ELR (cell line): ENCODE data around the gene PTGES.
A peak's percentile ranks its signal among the peaks of the same experiment; 100 is the strongest.
"Not testable (repeated sequence)": the region's sequence is repeated elsewhere in the genome, so short reads cannot be mapped to it uniquely, and the experiment has no call there.

Experiments
- DNase-seq: peaks from one replicate; pipeline ENCODE4 v3.0.0-alpha.2; 2015; ENCODE audit warnings: low read depth

PTGES gene

DNA sequence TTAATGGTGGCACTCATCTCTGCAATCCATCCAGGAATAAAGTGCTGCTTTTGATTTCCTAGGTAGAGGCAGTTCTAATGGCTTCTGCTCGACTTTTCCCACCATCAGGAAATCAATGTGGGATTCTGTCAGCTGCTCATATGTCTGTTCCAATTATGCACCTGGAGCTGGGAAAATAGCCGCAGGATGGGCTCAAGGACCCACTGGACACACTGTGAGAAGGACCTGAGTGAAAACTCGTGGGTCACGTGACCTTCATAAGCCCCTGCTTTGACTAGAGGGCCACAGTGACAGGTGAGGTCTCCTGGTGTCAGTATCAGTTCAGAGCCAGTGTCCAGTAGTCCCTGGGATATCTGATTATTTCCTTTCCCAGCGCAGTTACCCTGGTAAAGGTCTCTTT is 17.9 kb upstream of the PTGES start:
- DNase-seq = no peak

DNA sequence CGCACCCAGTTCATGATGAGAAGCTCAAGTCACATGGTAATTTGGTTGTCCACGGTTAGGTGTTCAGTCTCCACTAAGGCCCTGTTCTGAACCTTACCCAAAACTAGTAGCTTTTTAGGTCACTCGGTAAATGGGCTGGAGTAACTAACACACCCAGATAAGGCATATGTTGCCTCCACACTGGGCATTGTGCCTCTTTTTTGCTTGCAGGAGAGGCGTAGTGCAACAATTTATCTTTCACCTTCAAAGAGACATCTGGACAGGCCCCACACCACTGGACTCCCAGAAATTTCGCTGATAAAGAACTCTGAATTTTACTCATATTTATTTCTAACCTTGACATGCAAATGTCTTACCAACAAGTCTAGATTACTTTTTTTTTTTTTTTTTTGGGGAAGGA is 16.8 kb upstream of the PTGES start:
- no peak for DNase-seq

DNA sequence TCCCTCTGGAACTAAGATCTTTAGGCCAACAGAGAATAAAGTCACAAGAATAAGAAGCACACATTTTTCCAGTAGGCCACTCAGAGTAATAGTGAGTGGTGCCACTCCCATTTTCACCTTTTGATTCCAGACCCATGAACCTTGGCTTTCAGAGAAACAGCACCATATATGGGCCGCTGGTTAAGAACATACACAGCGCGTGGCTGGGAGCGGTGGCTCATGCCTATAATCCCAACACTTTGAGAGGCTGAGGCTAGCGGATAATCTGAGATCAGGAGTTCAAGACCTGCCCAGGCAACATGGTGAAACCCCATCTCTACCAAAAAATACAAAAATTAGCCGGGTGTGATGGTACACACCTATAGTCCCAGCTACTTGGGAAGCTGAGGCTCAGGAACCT is 15.6 kb upstream of the PTGES start:
- DNase-seq = no peak

DNA sequence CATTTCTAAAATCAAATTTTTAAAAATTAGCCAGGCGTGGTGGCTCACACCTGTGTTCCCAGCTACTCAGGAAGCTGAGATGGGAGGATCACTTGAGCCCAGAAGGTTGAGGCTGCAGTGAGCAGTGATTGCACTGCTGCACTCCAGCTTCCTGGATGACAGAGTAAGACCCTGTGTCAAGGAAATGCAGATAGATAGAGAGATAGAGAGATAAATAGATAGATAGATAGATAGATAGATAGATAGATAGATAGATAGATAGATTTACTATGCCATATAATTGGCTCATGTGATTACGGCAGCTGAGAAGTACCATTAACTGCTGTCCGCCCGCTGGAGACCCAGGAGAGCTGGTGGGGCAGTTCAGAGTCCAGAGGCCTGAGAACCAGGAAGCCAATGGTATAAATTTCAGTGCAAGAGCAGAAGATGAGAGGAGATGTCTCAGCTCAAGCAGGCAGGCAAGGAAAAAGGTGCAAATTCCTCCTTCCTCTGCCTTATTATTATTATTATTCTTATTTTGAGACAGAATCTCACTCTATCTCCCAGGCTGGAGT is 13.0 kb upstream of the PTGES start:
- DNase-seq = no peak

DNA sequence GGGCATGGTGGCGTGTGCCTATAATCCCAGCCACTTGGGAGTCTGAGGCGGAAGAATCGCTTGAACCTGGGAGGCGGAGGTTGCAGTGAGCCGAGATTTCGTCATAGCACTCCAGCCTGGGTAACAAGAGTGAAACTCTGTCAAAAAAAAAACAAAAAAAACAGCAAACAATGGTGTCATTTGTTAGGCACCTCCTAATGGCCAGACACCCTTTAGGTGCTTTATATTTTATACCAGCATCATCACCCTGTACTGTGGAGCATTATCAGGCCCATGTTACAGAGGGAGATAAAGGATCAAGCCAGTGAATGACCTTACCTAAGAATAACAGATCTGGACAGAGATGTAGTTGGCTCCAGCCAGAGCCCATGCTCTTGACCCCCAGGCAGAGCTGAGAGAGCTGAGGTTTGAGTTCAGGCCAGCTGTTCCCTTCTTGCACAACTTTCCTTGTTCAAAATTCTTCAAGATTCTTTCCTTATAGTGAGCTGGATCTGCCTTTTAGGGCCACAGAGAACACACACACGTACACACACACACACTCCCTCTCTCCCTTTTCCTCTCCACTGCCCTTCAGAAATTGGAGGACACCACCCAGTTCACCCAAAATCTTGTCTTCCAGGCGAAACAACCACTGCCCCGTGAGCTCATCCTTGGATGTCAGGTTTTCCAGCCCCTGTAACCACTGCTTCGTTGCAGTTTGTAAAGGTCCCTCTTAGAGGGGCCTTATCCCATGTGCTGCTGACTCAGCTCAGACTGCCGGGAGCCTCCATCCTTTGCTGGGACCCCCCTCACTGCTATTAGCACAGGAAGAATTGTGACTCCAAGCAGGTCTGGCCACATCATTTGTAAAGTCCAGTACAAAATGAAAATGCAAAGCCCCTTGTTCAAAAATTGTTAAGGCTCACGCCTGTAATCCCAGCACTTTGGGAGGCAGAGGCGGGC is 10.4 kb upstream of the PTGES start:
- no peak for DNase-seq

DNA sequence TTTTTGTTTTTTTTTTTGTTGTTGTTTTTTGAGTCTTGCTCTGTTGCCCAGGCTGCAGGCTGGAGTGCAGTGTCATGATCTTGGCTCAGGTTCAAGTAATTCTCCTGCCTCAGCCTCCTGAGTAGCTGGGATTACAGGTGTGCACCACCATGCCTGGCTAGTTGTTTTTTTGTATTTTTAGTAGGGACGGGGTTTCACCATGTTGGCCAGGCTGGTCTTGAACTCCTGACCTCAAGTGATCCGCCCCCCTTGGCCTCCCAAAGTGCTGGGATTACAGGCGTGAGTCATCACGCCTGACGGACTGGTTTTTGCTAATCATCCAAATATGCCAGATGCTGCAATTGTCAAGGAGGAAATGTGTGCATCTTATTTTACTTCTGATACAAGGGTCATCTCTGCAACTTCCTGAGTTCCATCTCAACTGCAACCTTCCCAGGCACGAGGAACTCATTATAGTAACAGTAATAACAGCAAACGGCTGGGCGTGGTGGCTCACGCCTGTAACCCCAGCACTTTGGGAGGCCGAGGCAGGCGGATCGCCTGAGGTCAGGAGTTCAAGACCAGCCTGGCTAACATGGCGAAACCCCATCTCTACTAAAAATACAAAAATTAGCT is 9.6 kb upstream of the PTGES start:
- DNase-seq = peak; percentile 95

DNA sequence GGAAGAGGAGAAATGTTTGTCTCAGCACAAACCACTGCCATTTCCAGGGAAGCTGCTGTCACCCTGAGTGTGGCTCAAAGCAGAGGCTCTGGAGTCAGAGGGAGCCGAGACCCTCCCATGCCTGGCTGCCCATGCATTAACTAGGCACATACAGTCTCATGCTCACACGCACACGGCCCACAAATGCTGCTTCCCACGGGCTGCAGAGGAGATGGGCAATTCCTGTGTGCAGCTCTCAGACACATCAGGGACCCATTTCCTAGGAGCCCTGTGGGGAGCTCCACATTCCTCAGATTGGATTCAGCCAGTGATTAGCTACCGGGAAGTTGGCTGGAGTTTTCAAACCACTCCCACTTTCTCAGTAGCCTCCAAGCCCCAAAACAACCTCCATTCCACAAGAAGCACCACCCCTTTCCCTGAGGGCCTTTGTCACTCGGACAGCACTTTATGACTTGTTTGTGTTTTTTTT is 9.1 kb upstream of the PTGES start:
- peak; percentile 83 for DNase-seq

DNA sequence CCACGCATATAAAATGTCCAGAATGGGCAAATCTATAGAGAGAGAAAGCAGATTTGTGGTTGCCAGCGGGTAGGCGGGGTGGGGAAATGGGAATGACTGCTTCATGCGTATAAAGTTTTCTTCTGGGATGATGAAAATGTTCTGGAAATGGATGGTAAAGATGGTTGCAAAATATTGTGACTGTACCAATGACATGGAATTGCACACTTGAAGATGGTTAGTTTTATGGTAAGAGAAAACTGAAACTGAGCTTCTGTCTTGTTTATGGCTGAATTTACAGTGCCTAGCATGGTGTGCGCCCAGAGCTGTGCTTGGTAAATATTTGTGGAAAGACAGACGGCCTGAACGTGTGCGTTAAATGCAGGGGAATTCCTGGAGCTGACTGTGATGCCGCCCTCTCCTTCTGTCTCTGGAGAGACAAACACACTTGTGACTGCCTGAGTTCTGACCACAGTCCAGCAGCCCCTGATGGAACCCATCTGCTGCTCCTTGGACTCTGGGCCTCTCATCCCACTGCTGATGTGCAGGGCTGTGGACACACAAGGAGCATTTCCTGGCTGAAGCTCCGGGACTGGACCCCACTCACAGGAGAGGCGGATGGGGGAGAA is 8.6 kb upstream of the PTGES start:
- peak; percentile 48 for DNase-seq

DNA sequence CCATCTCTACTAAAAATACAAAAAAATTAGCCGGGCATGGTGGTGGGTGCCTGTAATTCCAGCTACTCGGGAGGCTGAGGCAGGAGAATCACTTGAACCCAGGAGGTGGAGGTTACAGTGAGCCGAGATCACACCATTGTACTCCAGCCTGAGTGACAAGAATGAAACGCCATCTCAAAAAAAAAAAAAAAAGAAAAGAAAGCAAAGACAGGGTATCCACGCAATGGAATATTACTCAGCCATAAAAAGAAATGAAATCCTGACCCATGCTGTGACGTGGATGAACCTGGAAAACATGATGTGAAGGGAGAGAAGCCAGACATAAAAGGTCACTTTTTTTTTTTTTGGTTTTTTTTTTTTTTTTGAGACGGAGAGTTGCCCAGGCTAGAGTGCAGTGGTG is 7.9 kb upstream of the PTGES start:
- not testable (repeated sequence) for DNase-seq

DNA sequence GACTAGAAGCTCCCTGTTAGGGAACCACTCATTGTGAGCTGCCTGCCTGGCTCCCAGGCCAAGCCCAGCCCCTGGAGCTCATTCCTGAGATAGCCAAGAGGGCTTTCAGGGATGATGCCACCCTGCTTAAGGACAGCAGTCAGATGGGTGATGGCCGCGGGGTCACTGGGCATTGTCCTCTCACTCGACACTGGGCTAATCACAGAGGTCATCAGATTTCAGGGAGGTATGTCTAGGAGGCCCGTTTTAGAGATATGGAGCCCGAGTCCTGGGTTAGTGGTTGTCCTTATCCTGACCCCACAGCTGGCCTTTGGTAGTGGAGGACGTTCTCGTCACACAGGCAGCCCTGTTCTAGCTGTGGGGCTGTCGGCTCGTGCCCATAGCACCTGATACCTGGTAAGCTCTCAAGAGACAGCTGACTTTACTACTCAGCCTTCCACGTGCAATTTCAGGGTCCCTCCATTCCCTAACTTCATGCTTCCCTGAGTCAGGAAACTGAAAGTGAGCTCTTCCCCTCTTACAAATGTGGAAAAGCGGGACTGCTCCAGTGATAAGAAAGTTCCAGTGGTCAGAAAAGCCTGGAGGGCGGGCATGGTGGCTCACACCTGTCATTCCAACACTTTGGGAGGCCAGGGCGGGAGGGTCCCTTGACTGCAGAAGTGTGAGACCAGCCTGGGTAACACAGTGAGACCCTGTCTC is 7.1 kb upstream of the PTGES start:
- no peak for DNase-seq

DNA sequence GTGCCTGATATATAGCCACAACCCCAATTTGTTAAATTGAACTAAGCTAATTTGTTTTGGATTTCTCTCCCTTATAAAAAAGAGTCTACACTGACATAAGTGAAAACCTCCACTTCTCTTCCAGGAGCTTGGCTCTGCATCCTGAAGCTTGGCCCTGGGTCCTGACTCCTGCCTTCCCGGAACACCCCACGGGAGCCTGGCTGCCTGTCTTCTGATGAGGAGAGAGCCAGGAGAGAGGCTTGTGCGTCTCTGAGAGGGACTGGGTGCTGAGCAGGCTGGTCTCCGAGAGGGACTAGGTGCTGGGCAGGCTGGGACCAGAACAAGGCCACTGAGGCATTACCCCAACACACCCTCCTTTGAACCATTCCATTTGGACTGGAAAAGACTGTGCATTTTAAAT is 6.5 kb upstream of the PTGES start:
- no peak for DNase-seq

DNA sequence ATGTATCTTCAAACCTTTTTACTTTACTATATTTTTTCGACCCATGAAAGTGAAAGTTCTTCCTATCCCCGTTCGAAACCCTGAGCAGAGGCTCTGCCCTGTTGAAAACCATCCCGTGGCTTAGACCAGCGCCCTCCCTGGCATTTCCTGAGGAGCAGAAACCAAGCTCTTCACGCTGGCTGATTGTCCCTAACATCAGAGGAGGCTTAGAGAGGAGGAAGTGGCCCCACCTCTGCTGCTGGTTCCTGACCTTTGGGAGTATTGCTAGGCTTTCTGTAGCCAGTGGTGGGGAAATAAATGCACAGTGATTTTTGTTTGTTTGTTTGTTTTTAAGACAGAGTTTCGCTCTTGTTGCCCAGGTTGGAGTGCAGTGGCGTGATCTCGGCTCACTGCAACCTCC is 4.2 kb upstream of the PTGES start:
- no peak for DNase-seq

DNA sequence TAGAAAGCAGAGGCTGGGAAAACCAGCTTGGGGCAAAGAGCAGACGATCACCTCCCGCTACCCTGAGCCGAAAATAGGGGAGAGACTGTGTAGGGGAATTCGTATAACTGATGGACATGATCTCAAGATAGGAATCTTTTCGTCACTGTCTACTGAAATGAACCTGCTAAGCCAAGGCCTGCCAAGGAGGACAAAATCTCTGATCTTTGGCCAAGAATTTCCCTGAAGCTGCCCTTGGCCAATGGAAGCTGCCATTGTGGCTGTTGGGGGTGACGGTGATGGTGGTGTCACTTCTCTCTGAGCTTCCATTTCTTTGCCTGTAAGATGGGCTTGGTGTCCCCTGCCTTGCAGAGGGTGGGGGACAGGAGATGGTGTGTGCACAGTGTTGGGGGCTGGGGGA is 3.3 kb upstream of the PTGES start:
- no peak for DNase-seq

DNA sequence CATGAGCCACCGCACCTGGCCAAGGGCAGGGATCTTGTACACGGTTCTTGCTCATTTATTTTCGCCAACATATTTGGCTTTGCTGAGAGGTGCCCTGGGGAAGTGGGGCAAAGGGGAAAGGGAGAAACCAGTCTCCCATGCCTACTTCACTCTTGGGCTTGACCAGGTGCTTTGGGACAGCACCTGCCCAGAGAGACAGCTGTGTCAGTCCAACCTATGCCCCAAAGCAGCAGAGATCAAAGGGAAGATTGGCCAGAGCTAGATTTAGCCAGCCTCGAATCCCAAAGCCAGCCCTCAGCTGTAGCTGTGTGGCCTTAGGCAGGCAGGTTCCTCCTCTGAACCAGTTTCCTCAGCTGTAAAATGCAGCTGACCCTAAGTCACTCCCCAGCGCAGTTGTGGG is 2.3 kb upstream of the PTGES start:
- no peak for DNase-seq

DNA sequence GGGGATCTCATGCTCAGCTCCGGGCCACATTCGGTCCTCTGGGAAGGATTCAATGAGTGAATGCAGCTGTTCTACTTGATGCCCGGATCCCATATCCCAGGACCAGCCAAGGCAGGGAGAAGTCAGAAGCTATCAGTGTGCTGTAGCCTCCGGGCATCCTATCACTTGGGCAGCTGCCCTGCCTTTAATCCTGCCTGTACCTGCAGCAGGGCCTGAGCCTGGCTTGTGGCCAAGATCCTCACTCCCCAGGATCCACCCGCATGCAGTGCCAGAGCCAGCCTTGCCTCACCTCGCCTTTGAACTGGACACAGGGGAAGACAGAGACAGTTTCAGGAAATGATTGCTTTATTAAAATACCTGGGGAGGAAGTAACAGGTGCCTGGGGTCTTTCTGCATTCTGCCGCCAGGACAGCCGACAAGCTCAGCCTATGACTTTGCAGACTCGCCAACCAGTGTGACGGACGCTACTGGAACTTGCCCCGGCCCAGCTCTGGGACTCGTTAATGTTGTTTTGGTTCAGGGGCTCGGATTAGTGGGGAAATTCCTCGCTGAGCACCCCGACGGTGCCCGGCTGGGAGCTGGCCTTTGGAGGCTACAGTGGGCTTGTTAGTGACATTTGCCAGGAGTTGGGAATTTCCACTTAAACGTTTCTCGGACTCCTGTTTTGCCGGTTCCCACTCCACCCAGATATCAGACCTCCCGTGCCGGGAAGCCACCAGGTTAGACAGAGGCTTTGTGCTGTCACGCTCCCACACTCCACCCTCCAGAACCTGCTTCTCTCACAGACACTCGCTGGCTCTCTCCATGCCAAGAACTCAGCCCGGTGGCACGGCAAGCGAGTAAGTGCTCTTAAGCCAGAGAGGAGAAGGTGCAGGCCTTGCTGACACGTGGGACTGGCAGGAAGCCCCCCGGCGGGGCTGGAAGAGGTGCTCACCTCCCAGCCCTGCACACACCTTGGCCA is 721 bp downstream of the PTGES start:
- DNase-seq = no peak

DNA sequence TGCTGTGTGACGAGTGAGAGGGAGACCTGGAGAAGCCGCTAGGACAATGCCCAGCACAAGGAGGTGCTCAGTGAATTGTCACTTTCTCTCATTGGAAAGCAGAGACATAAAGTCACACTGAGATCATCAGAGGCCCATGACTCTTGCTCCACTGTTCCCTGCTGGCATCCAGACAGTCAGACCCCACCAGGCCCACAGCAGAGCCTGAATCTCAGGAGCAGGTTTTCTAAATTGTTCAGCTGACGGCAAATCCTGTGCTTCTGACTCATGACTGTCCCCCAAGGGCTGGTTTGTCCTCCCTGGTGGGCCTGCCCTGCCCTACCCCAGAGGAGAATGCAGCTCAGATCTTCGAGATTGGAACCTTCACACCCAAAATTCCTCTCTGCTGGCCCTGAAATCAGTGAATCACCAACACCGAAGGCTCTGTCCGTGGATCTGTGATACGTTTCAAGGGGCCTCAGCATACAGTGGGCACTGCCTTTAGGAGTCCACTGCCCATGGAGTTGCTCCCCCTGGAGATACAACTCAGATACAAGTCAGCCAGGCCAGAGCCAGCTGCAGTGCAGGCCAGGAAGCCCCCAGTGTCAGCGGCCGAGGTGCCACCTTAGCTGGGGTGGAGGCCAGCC is 2.7 kb downstream of the PTGES start:
- DNase-seq = peak; percentile 65

DNA sequence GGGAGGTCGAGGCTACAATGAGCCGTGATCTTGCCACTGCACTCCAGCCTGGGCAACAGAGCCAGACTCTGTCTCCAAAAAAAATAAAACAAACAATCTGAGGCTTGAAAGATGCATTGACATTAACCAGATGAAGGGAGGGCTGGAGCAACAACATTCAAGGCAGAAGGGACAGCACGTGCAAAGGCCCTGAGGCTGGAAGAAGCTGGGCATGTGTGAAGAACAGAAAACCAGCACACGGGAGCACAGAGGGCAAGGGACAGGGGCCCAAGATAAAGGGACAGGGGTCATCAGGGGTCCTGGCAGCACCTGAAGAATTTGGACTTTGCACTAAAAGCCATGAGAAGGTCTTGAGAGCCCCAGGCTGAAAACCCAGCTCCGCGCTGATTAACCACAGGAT is 3.3 kb downstream of the PTGES start:
- DNase-seq = no peak

DNA sequence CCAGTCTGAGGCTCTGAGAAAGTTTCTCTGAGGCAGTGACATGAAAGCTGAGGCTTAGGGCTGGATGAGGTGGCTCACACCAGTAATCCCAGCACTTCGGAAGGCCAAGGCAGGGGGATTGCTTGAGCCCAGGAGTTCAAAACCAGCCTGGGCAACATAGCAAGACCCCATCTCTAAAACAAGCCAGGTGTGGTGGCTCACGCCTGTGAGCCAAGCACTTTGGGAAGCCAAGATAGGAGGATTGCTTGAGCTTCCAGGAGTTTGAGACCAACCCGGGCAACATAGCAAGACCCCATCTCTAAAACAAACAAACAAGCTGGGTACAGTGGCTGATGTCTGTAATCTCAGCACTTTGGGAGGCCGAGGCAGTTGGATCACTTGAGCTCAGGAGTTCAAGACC is 3.8 kb downstream of the PTGES start:
- not testable (repeated sequence) for DNase-seq

DNA sequence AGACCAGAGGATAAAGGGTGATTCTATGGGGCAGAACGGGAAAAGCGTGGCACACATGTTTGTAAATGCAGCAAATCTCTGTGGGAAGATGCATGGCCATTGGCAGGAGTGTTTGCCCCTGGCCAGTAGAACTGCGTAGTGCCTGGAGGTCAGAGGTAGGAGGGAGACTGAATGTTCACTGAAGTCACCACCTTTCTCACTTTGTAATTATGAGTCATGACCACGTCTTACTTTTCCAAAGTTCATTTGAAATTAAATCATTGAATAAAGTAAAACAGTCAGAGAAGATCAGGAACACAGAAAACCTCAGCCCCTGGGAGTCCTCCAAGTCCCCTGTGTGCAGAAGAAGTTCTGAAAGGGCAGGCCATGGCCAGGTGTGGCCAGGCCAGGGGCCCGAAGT is 4.6 kb downstream of the PTGES start:
- DNase-seq = peak; percentile 55

DNA sequence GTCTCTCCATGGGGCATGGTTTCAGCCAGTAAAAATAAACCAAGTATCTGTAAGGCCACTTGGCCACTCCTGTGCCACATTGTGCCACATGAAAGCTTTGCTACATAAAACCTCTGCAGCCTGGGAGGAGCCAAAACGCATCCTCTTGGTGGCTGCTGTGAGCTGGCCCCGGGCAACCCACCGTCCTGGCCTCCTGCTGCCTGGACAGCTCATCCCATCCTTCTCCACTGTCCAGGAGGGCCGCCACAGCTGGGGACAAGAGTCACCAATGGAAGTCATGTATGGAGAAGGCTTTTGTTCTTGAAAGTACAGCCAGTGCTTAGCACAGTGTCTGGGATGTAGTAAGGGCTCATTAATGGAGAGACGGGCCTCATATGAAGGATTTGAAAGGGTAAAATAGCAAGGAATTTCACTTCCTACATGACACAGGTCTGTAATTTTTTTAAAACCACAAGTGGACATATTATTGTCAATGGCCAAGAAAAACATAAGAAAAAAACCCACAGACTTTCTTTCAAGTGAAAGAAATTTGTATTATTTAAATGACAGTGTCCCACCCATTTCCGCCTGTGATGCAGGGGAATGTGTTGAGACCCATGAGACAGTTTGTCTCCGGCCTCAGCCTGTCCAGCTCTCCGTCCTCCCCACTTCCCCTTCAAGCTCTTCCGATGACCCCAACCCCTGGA is 6.6 kb downstream of the PTGES start:
- no peak for DNase-seq
